GM19452 (cell line): Measurements from ENCODE around the gene CRHR2.

Experiments used
- ATAC-seq: cut with Tn5 transposase; IDR thresholded peaks from one replicate; pipeline ENCODE4 v1.9.1; 2021; ENCODE audit not compliant: unreplicated experiment

The CRHR2 gene

DNA sequence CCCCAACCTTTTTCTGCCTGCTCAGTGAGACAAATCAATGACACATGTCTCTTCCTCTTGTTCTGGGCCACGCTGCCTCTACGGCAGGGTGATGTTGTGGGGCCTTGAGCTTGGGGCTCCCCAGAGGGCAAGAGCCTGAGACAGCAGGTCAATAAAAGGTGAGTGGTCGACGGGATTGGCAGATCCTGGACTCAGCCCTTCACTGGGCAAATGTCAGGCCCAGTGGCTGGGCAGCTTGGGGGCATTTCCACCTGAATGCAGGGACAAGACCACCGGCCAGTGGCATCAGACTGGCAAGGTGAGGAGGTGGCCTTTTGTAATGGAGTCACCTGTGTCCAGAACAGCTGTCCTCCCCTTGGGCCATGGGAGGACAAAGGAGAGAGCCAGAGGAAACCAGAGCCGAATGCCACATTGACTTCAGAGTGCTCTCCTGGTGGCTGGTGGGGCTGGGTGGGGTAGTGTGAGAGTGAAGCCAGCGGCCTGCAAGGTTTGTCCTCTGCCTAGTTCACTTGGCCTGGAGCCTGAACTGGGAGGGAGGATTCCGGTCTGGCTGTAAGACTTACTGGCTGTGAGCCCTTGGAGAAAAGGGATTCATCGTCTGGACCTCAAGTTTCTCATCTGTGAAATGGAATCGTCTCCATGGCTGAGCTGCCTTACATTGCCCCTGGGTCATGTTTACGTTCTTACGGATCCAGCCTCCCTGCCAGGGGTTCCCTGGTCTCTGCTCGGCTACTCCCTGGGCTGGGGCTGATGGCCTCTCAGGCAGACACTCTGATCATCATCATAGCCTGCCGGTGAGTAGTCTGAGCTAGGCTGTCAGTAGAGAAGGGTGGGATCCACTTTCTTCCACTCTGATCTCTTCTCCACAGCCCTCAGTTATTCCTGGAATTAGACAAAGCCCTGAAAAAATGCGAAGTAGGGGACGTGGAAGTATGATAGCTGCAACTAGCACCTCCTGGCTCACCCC lies 25.4 kb upstream of the CRHR2 start:
- no peak for ATAC-seq

DNA sequence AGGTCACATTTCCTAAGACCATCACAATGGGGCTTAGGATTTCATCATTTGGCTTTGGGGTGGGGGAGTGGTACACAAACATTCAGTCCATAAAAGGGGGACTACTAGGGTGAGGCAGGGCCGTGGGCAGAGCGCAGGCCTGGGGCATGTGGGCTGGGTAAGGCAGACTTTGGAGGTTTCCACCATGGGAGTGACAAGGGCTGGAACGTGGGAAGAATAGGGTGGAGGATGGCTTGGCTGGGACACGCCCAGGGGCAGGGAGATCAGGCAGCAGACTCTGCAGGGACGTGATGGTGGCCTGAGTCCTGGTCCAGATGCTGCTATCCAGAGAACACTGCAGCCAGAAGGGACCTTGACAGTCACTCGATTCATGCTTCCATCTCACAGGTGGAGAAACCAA lies 24.7 kb upstream of the CRHR2 start:
- no peak for ATAC-seq

DNA sequence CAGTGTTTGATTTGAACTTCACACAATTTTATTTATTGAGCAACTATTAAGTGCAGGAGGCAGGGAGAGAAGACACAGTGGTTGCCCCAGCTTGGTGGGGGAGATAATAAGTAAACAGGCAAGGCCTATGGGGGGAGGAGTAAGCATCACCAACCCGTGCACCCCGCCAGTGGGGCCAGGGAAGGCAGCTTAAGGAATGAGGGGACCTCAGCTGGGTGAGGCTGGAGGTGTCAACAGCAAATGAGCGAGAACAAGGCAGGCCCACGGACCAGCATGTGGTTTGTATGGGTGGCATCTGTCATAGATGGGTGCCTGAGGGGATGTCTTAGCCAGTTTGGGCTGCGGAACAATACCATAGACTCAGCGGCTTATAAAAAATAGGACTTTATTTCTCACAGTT lies 24.1 kb upstream of the CRHR2 start:
- ATAC-seq: no peak

DNA sequence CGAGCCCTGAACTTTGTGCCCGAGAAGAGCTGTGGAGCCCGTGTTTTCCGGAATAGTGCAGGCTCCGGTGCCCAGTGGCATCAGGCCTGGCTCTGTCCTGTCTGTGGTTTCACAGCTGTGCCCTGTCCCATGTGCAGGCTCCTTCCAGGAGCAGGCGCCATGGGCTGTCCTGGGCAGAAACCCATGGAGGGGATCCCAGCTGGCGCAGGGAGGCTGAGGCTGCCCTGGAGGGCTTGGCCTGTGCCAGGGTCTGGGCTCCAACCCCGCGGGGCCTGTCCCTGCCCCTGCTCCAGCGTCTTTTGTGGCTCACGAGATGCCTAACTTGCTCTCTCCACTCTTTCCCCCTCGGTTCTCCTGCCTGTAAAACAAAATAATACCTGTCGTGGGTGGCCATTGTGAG lies 23.3 kb upstream of the CRHR2 start:
- no peak for ATAC-seq

DNA sequence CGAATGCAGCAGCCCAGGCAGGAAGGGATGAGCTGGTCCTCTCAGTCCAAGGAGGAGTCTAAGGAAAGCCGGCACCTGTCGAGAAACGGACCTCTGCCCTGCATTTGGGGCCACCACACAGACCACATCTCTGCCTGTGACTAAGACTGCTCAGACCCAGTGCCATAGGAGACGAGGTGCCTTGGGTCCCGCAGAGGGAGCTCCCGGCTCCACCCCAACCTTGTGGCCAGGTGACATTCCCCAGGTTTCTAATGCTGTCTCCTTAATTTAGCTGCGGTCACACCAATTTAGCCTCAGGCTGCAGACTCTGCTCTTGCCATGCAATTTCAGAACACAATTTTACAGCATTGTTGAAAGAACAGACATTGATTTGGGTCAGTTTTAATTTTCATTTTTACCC lies 22.8 kb upstream of the CRHR2 start:
- ATAC-seq: no peak

DNA sequence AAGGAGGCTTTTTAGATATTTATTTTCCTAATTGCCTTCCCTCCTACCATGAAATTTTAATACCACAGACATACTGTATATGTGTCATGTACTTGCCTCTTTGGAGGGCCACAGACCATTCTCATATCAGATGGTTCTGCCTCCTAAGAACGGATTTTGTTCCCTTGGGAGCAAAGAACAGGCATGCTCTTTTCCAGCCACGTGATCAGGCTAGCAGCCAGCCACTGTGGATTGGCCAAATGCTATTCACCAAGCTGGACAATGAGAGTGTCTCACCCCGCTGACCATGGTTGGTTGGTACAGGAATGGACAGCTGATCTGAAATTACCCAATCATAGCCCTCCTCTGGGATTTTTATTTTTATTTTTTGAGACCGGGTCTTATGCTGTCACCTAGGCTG lies 21.5 kb upstream of the CRHR2 start:
- no peak for ATAC-seq

DNA sequence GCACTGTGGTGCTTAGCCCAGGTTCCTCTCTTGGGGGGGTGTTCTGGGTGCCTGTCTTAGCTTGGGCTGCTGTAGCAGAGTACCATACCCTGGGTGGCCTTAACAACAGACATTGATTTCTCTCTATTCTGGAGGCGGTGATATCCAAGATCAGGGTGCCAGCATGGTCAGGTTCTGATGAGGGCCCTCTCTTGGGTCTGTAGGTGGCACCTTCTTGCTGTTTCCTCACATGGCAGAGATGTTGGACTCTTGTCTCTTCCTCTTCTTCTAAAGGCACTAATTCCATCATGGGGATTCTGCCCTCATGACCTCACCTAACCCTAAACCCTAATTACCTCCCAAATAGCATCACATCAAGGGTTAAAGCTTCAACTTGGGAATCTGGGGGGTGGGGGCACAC lies 19.9 kb upstream of the CRHR2 start:
- ATAC-seq: no peak

DNA sequence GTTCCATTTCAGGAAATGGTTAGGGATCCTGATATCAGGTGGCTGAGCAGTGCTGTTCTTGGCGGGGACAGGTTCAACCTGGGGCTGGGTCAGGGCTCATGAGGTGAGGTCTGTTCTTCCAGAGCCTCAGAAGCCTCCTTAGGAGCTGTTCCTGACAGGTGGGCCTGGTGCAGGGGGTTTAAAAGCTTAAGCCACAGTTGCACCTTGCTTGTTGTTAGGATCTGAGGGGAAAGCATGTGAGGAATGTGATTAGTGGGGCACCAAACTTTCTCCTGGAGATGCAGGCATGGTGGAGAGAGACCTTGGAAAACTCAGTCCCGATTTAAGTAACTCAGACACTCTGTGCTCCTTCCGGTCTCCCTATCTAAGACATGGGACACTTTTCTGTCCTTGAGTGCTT lies 18.7 kb upstream of the CRHR2 start:
- ATAC-seq: no peak

DNA sequence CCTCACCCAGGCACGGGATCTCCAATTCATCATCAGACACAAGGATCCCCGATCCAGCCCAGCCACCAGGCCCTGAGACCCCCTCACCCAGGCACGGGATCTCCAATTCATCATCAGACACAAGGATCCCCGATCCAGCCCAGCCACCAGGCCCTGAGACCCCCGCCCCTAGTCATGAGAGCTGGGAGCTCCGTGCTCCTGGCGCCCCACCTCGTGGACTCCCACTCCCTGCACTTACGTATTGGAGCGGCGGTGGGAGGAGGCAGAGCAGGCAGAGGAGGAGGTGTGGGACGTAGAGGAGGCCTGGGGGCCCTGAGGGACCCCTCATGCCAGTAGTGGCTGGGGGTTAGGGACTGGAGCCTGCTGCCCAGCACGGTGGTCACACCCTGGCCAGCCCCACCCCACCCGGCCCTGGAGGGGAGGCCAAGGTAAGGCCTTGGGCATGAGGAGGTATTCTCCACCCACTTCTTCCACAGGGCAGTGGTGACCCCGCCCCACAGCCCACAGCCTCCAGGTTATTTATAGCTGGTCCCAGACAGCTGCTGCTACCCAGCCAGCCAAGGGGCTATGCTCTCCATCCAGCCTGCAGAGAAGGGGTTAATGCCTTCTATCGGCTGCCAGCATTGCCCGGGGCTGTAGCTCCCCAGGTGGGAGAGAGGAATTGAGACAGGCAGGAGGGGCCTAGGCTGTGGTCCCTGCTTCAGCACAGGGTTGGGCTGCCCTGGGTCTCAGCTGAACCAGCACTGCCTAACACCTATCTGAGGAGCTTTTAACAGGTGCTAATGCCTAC lies 17.6 kb upstream of the CRHR2 start:
- no peak for ATAC-seq

DNA sequence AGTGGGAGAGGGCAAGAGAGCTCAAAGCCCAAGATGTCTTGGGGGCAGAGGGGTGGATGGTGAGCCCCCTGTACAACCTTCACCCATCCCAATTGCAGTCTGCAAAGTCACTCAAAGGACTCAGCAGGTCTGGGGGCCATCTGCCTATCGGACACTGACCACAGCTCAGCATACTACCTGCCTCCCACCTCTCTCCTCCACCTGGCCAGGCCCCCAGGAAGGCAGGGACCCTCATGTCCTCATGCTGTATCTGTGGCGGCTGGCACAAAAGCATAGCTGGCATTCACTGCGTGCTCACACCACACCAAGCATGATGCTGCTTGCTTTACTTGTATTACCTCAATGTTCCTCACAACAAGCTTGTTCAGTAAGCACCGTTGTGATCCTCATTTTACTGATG lies 16.2 kb upstream of the CRHR2 start:
- ATAC-seq: no peak

DNA sequence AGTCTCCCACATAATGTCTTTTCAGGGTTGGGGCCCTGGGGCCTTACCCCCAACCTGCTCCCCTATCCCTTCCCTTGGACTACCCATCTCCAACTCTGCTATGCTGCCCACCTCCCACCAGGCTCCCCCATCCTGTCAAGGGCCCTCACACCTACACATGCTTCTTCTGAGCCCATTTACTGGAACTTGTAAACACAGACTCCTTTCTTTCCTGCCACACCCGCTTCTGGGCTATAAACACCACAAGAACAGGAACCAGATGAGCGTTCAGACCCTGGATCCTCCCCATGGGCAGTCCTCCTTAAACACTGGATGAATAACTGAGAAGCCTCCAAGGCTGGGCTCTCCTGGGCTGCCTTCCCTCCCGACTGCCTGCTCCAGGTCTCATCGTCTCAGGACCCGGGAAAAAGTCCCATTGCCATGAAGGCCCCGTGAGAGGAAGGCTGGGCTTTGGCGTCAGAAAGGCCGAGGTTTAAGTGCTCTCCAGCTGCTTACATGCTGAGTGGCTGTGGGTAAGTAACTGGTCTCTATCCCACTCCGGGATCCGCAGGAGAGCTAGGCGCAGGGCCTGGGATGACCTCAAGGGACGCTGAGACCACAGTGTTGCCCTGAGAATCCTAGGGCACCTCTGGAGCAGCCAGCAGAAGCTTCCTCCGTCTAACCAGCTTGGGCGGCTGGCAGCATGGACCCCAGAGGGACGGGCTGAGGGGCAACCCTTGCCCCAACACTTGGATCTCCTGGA lies 15.6 kb upstream of the CRHR2 start:
- ATAC-seq: no peak

DNA sequence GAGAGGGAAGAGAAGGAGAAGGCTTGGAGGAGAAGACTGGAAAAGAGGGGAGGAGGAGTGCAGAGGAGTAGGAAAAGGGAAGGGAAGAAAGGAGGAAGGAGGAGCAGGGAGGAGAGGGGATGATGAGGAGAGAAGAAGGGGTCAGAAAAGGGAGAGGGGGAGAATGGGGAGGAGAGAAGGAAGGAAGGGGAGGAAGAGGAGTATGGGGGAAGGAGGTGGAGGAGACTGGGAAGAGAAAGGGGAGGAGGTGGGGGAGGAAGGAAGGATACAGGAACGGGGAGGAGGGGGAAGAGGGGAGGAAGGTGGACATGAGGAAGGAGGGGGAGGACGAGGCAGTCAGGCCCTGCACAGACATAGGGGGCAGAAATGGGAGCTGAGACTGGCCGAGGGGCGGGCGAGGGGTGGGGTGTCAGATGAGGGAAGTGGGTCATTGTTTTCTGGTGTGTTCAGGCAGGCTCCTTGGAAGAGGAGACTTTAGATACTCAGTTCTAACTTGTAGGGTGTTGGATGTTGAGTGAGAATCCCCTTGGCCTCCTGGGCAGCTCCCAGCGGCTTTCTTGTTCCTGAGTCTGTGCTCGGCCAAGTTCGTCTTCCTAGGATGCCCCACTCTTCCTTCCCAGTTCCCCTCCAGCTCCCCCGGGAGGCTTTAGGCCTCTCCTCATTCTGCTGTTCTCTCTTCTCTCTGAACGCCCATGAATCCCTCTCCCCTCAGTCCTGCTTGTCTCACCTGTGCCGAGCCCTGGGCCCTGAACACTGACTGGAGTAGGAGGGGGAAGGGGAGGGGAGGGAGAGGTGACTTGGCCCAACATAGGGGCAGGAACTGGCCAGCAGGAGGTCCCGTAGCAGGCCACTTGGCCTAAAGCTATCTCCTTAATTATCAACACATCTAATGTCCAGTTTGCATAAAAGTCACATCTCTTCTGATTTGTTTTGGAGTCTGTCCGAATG lies 12.8 kb upstream of the CRHR2 start:
- no peak for ATAC-seq

DNA sequence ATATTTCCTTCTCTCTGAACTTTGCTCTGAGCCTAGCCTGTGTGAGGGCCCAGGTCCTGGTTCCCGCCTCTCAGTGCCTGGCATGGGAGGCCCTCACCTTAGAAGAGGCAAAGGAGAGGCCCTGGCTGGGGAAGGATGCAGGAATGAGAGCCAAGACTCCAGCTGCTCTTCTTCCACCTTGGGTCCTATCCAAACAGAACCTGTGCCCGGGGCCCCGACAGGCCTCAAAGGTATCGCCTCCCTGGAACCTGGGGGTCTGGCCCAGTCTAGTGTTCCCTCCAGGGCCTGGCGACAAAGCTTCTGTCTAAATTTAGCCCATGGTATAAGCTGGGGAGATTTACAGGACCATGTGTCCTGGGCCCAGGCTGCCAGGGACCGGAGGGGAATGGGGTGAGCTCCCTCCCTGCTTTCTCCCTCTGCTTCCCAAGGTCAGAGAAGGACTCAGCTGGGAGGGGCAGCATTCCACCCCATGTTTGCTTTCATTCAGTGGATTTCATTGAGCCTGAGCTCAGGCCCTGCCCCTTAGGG lies 12.0 kb upstream of the CRHR2 start:
- ATAC-seq: no peak

DNA sequence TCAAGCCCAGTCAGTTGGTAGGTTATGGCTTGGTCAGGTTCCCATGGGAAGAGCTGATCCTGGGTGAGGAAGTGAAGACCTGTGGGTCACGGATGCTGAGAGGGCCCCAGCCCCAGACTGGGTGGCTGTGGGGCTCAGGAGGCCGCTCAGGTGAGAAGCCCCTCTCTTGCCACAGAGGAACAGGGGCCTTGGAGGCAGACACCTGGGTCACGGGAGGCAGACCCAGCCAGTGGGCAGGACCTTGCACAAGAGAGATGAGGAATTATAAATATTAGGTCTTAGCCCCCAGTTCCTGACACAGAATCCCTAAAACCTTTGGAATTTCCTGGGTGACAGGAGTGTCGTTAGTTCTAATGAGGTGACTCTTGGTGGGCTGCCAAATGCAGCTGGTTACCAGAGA lies 10.6 kb upstream of the CRHR2 start:
- ATAC-seq: no peak

DNA sequence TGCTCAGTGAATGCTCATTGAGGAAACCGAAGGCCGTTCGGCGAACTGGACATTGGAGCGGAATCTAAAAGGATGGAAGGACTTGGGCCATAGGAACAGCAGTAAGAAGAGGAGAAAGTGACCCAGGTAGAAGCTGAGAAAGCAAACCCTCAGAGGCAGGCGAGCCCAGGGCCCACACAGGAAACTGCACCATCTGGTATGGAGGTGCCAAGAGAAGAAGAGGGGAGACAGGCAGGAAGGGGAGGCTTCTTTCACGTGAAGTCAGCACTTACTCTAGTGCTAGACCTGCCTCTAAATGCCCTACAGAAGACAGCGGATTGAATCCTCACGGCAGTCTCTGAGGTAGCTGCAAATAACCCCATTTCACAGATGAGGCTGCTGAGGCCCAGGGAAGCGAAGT lies 10.2 kb upstream of the CRHR2 start:
- no peak for ATAC-seq

DNA sequence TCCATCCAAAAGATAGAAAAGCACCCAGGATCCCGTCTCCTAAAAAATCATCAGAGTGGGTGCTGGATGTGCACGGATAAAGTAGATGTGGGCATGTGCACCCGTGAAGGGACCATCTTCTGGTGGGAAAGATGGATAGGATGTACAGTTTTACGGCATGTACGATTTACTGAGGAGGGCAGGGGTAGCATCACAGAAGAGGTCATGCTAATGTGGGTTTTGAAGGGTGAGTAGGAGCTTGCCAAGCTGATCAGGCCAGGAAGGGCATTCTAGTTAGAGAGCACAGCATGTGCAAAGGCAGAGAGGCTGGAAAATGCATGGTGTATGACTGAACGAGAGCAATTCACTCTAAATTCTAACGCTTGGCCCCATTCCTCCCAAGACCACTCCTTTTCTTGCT lies 7.8 kb upstream of the CRHR2 start:
- no peak for ATAC-seq

DNA sequence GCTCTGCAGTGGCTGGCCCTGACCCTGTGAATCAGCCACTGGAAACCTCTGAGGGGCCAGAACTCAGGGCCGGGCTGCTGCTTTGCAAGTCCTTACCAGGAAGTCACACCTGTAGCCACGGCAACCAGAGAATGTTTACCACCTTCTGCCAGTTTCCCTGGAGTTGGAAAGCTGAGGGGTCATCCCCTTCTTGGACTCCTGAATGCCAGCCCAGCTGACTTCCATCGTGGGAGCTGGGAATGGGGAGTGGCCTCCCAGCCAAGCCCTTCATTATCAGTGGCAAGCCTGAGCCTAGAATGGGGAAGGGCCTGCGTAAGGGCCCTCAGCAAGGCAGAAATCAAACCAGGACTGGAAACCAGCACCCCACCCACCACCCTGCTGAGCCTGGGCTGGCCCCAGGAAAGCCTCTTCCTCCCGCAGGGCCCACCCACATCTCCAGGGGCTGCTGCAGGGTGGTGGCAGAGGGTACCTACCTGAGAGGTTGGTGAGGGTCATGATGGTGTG lies 6.5 kb upstream of the CRHR2 start:
- ATAC-seq: no peak

DNA sequence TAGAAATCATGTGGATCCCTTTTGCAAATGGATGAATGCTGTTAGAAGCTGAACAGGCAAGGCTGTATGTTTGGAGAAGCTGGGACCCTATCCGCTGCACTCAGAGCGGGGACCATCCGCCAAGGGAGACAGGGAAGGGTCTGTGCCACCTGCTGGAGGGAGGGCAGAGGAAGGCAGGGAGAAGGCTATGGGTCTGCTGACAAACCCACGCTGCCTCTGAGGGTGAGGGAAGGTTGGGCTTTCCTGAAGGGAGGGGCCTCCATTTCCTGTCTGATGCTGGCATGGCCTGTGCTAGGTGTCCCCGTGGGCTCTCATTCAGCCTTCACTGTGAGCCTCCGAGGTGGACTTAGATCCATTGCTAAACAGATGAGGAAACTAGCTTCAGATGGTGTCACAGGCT lies 5.3 kb upstream of the CRHR2 start:
- no peak for ATAC-seq

DNA sequence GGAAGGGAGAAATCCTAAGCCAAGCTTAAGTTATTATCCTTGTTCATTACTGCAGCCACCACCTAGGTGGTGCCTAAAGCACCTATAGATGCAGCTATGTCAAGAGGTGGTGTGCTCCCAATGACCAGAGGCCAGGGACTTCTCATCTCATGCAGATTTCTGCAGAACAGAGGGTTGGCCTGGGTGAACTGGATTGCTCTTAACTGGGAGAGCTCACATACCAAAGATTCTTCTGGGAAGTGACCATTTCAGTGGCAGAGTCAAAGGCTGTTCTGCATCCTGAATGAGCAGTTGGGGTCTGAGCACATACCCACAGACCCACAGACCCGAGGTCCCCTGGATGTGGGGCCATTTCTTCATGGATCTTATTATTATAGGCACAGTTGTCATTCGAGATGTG lies 2.1 kb upstream of the CRHR2 start:
- no peak for ATAC-seq

DNA sequence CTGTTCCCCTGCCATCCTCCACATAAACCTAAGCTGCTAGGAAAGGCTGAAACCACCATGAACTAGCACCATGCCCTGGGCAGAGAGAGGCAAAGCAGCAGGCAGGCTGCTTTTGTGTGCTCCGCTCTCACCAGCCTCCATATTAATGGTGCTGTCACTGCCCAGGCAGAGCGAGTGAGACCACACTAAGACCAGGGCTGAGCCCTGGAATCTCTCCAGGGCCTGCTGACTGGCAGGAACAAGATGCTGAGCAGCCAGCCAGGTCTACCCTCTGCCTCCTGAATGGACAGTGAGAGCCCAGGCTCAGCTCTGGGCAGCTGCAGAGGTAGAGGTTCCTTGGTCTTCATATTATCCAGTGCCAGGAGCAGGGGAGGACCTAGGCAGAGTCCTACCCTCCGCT lies 1.6 kb upstream of the CRHR2 start:
- no peak for ATAC-seq
